GM18867 (cell line): ENCODE results near the gene EIF3D.

Source experiments
- ATAC-seq: cut with Tn5 transposase; IDR thresholded peaks from one replicate; pipeline ENCODE4 v1.9.1; 2021; ENCODE audit warnings: mild to moderate bottlenecking, moderate library complexity; ENCODE audit not compliant: unreplicated experiment

Gene EIF3D

GRCh38 chr22:36467946-36468345, 61.0 kb downstream of the EIF3D start:
- no peak for ATAC-seq

DNA sequence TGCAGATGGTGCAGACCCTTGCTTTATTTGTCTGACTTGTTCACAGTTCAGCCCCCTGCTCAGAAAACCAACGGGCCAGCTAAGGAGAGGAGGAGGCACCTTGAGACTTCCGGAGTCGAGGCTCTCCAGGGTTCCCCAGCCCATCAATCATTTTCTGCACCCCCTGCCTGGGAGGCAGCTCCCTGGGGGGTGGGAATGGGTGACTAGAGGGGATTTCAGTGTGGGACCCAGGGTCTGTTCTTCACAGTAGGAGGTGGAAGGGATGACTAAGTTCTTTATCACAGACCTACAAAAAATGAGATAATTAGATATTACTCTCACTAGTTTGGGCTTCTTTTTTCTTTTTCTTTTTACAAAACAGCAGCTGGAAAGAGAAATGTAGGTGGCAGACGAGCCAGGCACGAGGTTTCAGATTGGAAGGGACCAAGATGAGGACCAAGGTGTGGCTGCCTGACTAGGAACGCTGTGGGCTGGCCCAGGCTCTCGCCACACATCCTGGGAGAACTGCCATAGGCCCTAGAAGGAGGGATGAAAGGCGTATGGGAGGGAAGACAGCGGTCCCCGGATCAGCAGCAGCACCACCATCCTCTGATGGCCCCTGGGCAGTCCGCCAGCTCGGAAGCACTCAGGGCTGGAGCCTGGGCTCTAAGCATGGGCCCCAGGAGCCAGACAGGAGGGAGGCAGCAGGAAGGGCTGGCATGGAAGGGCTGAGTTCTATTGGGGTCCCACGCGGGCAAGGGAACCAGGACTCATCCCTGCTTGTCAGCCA, 61.7 kb downstream of the EIF3D start:
- ATAC-seq: no peak

GRCh38 chr22:36466258-36466657, 62.7 kb downstream of the EIF3D start:
- ATAC-seq: no peak

DNA sequence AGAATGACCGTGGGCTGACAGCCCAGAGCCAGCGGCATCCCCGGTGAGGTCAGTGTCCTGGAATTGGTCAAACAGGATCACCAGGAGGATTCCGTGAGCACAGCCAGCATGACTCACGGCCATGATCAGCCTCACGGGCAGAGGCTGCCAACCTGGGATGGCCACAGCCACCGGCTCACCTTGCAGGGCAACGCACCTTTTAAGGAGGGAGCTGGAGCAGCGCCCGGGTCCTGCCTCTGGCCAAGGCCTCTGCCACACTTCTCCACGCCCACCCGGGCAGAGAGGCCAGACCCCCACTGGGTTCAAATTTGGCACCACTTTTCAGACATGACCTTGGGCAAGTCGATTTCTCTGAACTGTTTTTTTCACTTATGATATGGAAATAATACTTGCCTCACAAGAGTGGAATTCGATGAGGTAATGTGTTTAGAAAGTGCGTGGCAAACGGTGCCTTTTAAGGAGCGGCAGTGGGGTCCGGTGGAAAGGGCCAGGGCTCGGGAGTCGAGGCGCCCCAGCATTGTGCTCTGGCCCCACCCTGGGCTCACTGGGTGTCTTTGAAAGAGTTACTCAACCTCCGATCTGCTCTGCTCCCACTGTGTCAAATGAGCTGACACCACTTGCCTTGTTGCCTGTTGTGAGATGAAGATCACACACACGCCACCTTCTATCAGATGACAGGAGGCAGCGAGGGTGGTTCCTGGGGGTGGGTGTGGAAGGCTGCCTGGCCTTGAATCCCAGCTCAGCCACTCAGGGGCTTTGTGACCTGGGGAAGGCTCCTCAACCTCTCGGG, 63.5 kb downstream of the EIF3D start:
- ATAC-seq: no peak

DNA sequence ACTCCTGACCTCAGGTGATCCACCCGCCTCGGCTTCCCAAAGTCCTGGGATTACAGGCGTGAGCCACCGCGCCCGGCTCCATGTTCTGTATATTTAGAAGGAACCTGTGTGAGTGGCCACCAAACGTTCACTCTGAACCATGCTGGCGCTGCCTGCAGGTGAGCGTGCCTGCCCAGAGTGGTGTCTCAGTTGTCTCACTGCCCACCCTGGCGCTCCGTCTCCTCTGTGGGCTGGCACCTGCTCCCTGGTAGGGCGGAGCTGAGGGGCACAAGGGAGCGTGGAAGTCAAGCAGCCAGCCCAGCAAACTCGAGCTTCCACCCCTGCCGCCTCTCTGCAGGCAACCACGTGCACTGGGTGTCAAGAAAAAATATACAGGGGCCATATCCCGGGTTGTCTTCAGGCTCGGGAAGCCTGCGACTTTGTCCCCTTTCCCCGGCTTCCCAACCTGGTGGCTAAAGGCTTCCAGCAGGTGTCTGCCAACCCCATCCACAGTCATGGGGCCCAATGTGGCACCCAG, 64.2 kb downstream of the EIF3D start:
- ATAC-seq: no peak

DNA sequence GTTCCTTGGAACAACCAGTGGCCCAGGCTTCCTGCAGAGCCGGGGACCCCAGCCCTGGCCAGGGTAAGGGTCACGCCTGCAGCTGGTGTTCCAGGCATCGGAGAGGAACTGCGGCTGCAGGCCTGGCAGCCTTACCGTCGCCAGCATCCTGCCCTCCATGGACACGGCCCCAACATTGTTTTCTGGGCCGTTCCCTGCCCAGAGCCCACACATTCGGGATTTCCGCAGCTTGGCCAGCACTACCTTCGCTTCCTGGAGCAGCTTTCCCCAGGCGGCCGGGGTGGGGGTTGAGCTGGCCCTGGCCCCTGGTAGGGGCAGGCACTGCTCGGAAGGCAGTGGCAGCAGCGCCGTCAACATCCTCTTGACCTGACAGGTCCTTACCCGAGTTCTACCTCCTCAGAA, 65.2 kb downstream of the EIF3D start:
- ATAC-seq: no peak

GRCh38 chr22:36461665-36462649, 67.0 kb downstream of the EIF3D start:
- ATAC-seq: no peak
